ENCODE data around the gene OAF.

OAF gene

GRCh38 chr11:120226242-120226641, 15.4 kb downstream of the OAF start:
- CTCF ChIA-PET = interaction anchor here (1.0 to 17.6 kb wide), 7 partner anchors 9 to 117 kb away, joined by 3 to 326 read pairs (median 39); partner anchors contain the start of gene OAF
- H3K27me3 ChIP-seq (replicated peaks in 2 of 5; ENCODE audit: control insufficient read depth in 4 of 5, insufficient read depth in 5 of 5, low read length in 4 of 5) = no peaks in the 10 kb centered on the region
- H3K27ac ChIP-seq (ENCODE audit: insufficient read depth in 1 of 2, low read depth in 1 of 2, low read length in 2 of 2, poor library complexity in 1 of 2, severe bottlenecking in 2 of 2) = no peak overlapping the region
- POLR2A ChIA-PET = no interaction called here
- WGBS (ENCODE audit: insufficient coverage) = 86% methylated on average over 2 of the region's 5 CpGs
- H3K4me3 ChIP-seq (ENCODE audit: control insufficient read depth in 1 of 7, extremely low read depth in 1 of 7, insufficient read depth in 4 of 7, low read depth in 2 of 7, low read length in 6 of 7) = no peak overlapping the region
- DNase-seq = no peak
- peaks cover 0 to 26% (median 9%) of the 10 kb centered on the region in 4 experiments for H3K36me3 ChIP-seq (ENCODE audit: control insufficient read depth in 4 of 4, insufficient read depth in 4 of 4, low read length in 3 of 4)
- no peaks in the 10 kb centered on the region for H3K9me3 ChIP-seq (ENCODE audit: control extremely low read depth in 1 of 5, control insufficient read depth in 4 of 5, insufficient read depth in 2 of 5, low read depth in 1 of 5, low read length in 4 of 5)
- H3K4me1 ChIP-seq (ENCODE audit: control extremely low read depth in 1 of 4, control insufficient read depth in 4 of 4, insufficient read depth in 4 of 4, low read length in 3 of 4) = peaks cover 10 to 69% (median 44%) of the 10 kb centered on the region in 4 experiments

- DNase-seq = no peak
- H3K4me3 ChIP-seq (ENCODE audit: control insufficient read depth in 1 of 7, extremely low read depth in 1 of 7, insufficient read depth in 4 of 7, low read depth in 2 of 7, low read length in 6 of 7) = no peak overlapping the region
- H3K27me3 ChIP-seq (replicated peaks in 2 of 5; ENCODE audit: control insufficient read depth in 4 of 5, insufficient read depth in 5 of 5, low read length in 4 of 5) = no peaks in the 10 kb centered on the region
- peaks cover 0 to 26% (median 9%) of the 10 kb centered on the region in 4 experiments for H3K36me3 ChIP-seq (ENCODE audit: control insufficient read depth in 4 of 4, insufficient read depth in 4 of 4, low read length in 3 of 4)
- POLR2A ChIA-PET = no interaction called here
- CTCF ChIA-PET = interaction anchor here (1.4 to 17.6 kb wide), 7 partner anchors 8 to 72 kb away, joined by 3 to 326 read pairs (median 103); partner anchors contain the start of gene OAF
- H3K9me3 ChIP-seq (ENCODE audit: control extremely low read depth in 1 of 5, control insufficient read depth in 4 of 5, insufficient read depth in 2 of 5, low read depth in 1 of 5, low read length in 4 of 5) = no peaks in the 10 kb centered on the region
- 87% methylated on average over 13 of the region's 13 CpGs for WGBS (ENCODE audit: insufficient coverage)
- H3K27ac ChIP-seq (ENCODE audit: insufficient read depth in 1 of 2, low read depth in 1 of 2, low read length in 2 of 2, poor library complexity in 1 of 2, severe bottlenecking in 2 of 2) = no peak overlapping the region
- H3K4me1 ChIP-seq (ENCODE audit: control extremely low read depth in 1 of 4, control insufficient read depth in 4 of 4, insufficient read depth in 4 of 4, low read length in 3 of 4) = peaks cover 10 to 65% (median 41%) of the 10 kb centered on the region in 4 experiments
Observed at GRCh38 chr11:120226714-120227113, 15.9 kb downstream of the OAF start.

DNA sequence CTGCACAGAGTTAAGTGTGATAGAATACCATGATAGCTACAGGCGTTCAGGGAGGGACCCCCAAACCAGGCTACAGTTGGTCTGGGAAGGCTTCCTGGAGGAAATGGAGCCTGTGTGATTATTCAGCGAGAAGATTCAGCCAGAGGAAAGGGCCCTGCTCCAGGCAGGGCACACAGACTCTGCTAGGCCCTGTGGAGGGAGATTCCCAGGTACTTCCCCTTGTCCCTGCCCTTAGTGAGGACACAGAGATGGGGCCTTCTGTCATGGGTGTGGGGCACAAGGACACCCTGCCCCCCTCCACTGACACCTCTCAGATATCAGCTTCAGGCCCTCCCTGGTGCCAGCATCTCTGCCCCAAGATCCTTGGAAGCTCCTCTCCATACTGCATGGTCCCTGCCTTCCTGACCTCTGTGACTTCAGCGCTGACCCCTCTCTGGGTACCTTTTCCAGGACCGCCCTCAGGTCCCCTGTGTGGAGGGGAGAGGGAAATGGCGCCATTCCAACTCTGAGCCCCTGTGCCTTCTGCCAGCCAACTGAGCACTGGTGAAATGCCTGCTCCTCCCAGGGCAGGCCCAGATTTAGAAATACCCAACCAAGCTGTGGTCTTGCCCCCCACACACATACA, 16.5 kb downstream of the OAF start:
- WGBS (ENCODE audit: insufficient coverage) = 89% methylated on average over 4 of the region's 5 CpGs
- ChIA-PET POLR2A (no interaction called here), CTCF (interaction anchor here (1.4 to 17.6 kb wide), 7 partner anchors 7 to 72 kb away, joined by 3 to 326 read pairs (median 103); partner anchors contain the start of gene OAF)

GRCh38 chr11:120228794-120229384, 18.1 kb downstream of the OAF start:
- WGBS (ENCODE audit: insufficient coverage) = 93% methylated on average over 12 of the region's 16 CpGs
- peaks cover 7 to 51% (median 34%) of the 10 kb centered on the region in 4 experiments for H3K4me1 ChIP-seq (ENCODE audit: control extremely low read depth in 1 of 4, control insufficient read depth in 4 of 4, insufficient read depth in 4 of 4, low read length in 3 of 4)
- POLR2A ChIA-PET = interaction anchor here (0.5 kb wide), 1 partner anchor 103 kb away, joined by 3 read pairs; no protein-coding TSS in a partner anchor
- H3K9me3 ChIP-seq (ENCODE audit: control extremely low read depth in 1 of 5, control insufficient read depth in 4 of 5, insufficient read depth in 2 of 5, low read depth in 1 of 5, low read length in 4 of 5) = no peaks in the 10 kb centered on the region
- H3K27ac ChIP-seq (ENCODE audit: insufficient read depth in 1 of 2, low read depth in 1 of 2, low read length in 2 of 2, poor library complexity in 1 of 2, severe bottlenecking in 2 of 2) = no peak overlapping the region
- DNase-seq = no peak
- no peak overlapping the region for H3K4me3 ChIP-seq (ENCODE audit: control insufficient read depth in 1 of 7, extremely low read depth in 1 of 7, insufficient read depth in 4 of 7, low read depth in 2 of 7, low read length in 6 of 7)
- CTCF ChIA-PET = interaction anchor here (1.1 to 17.6 kb wide), 13 partner anchors 16 to 122 kb away, joined by 3 to 326 read pairs (median 6); partner anchors contain the start of gene OAF
- H3K27me3 ChIP-seq (replicated peaks in 2 of 5; ENCODE audit: control insufficient read depth in 4 of 5, insufficient read depth in 5 of 5, low read length in 4 of 5) = peaks cover 0 to 6% (median under 1%) of the 10 kb centered on the region in 5 experiments
- peaks cover 0 to 26% (median 9%) of the 10 kb centered on the region in 4 experiments for H3K36me3 ChIP-seq (ENCODE audit: control insufficient read depth in 4 of 4, insufficient read depth in 4 of 4, low read length in 3 of 4)

More for the DNA sequence above, 16.5 kb downstream of the OAF start:
- no peak overlapping the region for H3K27ac ChIP-seq (ENCODE audit: insufficient read depth in 1 of 2, low read depth in 1 of 2, low read length in 2 of 2, poor library complexity in 1 of 2, severe bottlenecking in 2 of 2)
- H3K4me1 ChIP-seq (ENCODE audit: control extremely low read depth in 1 of 4, control insufficient read depth in 4 of 4, insufficient read depth in 4 of 4, low read length in 3 of 4) = peaks cover 10 to 63% (median 41%) of the 10 kb centered on the region in 4 experiments
- H3K36me3 ChIP-seq (ENCODE audit: control insufficient read depth in 4 of 4, insufficient read depth in 4 of 4, low read length in 3 of 4) = peaks cover 0 to 26% (median 9%) of the 10 kb centered on the region in 4 experiments
- DNase-seq = no peak
- no peak overlapping the region for H3K4me3 ChIP-seq (ENCODE audit: control insufficient read depth in 1 of 7, extremely low read depth in 1 of 7, insufficient read depth in 4 of 7, low read depth in 2 of 7, low read length in 6 of 7)
- no peaks in the 10 kb centered on the region for H3K9me3 ChIP-seq (ENCODE audit: control extremely low read depth in 1 of 5, control insufficient read depth in 4 of 5, insufficient read depth in 2 of 5, low read depth in 1 of 5, low read length in 4 of 5)
- H3K27me3 ChIP-seq (replicated peaks in 2 of 5; ENCODE audit: control insufficient read depth in 4 of 5, insufficient read depth in 5 of 5, low read length in 4 of 5) = no peaks in the 10 kb centered on the region

- Histone ChIP-seq H3K4me1 (ENCODE audit: control extremely low read depth in 1 of 4, control insufficient read depth in 4 of 4, insufficient read depth in 4 of 4, low read length in 3 of 4) (peaks cover 3 to 42% (median 26%) of the 10 kb centered on the region in 4 experiments), H3K4me3 (ENCODE audit: control insufficient read depth in 1 of 7, extremely low read depth in 1 of 7, insufficient read depth in 4 of 7, low read depth in 2 of 7, low read length in 6 of 7) (no peak overlapping the region), H3K27me3 (replicated peaks in 2 of 5; ENCODE audit: control insufficient read depth in 4 of 5, insufficient read depth in 5 of 5, low read length in 4 of 5) (peaks cover 0 to 14% (median 5%) of the 10 kb centered on the region in 5 experiments), H3K36me3 (ENCODE audit: control insufficient read depth in 4 of 4, insufficient read depth in 4 of 4, low read length in 3 of 4) (peaks cover 0 to 26% (median 9%) of the 10 kb centered on the region in 4 experiments), H3K9me3 (ENCODE audit: control extremely low read depth in 1 of 5, control insufficient read depth in 4 of 5, insufficient read depth in 2 of 5, low read depth in 1 of 5, low read length in 4 of 5) (no peaks in the 10 kb centered on the region), H3K27ac (ENCODE audit: insufficient read depth in 1 of 2, low read depth in 1 of 2, low read length in 2 of 2, poor library complexity in 1 of 2, severe bottlenecking in 2 of 2) (no peak overlapping the region)
- ChIA-PET CTCF (interaction anchor here (0.7 to 17.6 kb wide), 18 partner anchors 10 to 123 kb away, joined by 3 to 326 read pairs (median 6); partner anchors contain the start of gene OAF), POLR2A (interaction anchor here (0.5 kb wide), 1 partner anchor 103 kb away, joined by 3 read pairs; no protein-coding TSS in a partner anchor)
- DNase-seq = peak; percentile 54 to 69 (median 67)
- 82% methylated on average over 12 of the region's 17 CpGs for WGBS (ENCODE audit: insufficient coverage)
Observed at GRCh38 chr11:120229451-120230424, 18.9 kb downstream of the OAF start.

- Histone ChIP-seq H3K27me3 (replicated peaks in 2 of 5; ENCODE audit: control insufficient read depth in 4 of 5, insufficient read depth in 5 of 5, low read length in 4 of 5) (peaks cover 0 to 16% (median 6%) of the 10 kb centered on the region in 5 experiments), H3K27ac (ENCODE audit: insufficient read depth in 1 of 2, low read depth in 1 of 2, low read length in 2 of 2, poor library complexity in 1 of 2, severe bottlenecking in 2 of 2) (no peak overlapping the region), H3K36me3 (ENCODE audit: control insufficient read depth in 4 of 4, insufficient read depth in 4 of 4, low read length in 3 of 4) (peaks cover 0 to 26% (median 9%) of the 10 kb centered on the region in 4 experiments), H3K9me3 (ENCODE audit: control extremely low read depth in 1 of 5, control insufficient read depth in 4 of 5, insufficient read depth in 2 of 5, low read depth in 1 of 5, low read length in 4 of 5) (no peaks in the 10 kb centered on the region), H3K4me3 (ENCODE audit: control insufficient read depth in 1 of 7, extremely low read depth in 1 of 7, insufficient read depth in 4 of 7, low read depth in 2 of 7, low read length in 6 of 7) (no peak overlapping the region), H3K4me1 (ENCODE audit: control extremely low read depth in 1 of 4, control insufficient read depth in 4 of 4, insufficient read depth in 4 of 4, low read length in 3 of 4) (peaks cover 0 to 35% (median 18%) of the 10 kb centered on the region in 4 experiments)
- CTCF ChIA-PET = interaction anchor here (0.7 to 17.6 kb wide), 17 partner anchors 11 to 136 kb away, joined by 3 to 326 read pairs (median 5); partner anchors contain the start of gene OAF
- no peak for DNase-seq
- POLR2A ChIA-PET = no interaction called here
- 95% methylated on average over 4 of the region's 5 CpGs for WGBS (ENCODE audit: insufficient coverage)
Observed at GRCh38 chr11:120230433-120231071, 19.7 kb downstream of the OAF start.

Data from common myeloid progenitor, CD34-positive (primary cell).